SK-N-SH (cell line): Measurements from ENCODE around the gene NGF.

Source experiments
- CTCF ChIP-seq: fragments of 200-600 bp; sonication (generic); IDR thresholded peaks from 2 replicates; pipeline ENCODE4 v1.6.1; 2017; ENCODE audit warnings: antibody characterized with exemption, mild to moderate bottlenecking, moderate library complexity
- FOXM1 ChIP-seq: IDR thresholded peaks from 2 replicates; pipeline ENCODE4 v1.4.0; 2012; ENCODE audit warnings: low read depth, mild to moderate bottlenecking
- POLR2AphosphoS5 ChIP-seq: IDR thresholded peaks from 2 replicates; pipeline ENCODE4 v1.6.1; 2012; ENCODE audit warnings: low read depth, low read length
- SIN3A ChIP-seq: IDR thresholded peaks from 2 replicates; pipeline ENCODE4 v1.6.1; 2012; ENCODE audit warnings: low read depth, mild to moderate bottlenecking, low read length, moderate library complexity, borderline replicate concordance

GRCh38 chr1:115265099-115265498 lies 73.0 kb downstream of the NGF start:
- no peak for TF ChIP-seq POLR2AphosphoS5
- no peak for TF ChIP-seq SIN3A
- no peak for TF ChIP-seq FOXM1
- no peak for TF ChIP-seq CTCF
